ENCODE measurements around the gene RAB36. TPM values are rescaled to one million over a fixed set of nuclear protein-coding genes. Genes with fewer than 3 reads are reported as not detected.

RAB36 gene
- total RNA-seq, 1 donor: 4.6 TPM

DNA sequence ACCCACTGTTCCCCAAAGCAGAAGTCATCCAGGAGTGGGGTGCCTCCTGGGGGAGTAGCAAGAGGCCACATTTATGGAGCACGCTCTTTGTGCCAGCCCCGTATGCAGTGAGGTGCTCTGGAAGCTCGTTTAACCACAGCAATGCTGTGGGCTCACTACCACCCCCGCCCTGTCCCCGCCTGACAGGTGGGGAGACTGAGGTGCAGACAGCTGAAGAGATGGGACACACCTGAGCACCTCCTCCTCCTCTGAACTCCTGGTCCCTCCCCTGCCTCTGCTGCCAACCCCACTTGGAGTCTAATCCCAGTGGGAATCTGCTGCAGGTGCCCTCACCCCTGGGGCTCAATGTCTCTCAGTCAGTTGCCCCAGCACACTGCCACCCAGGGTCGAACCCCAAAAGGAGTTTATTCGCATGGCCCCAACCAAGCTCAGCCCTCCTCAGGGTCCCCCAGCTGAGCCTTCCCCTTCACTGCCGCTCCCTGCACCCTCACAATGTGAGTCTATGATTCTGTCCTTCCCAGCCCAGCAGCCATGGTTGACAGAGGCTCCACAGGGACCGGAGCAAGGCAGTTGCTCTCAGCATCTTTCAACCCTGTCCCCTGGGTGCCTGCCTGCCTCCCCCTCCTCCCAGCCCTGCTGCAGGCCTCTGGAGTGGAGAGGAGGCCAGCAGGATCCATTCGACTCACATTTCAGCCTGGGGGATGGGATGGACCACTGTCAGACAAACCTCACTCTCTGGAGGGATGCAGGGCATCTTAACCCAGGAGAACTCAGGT is 21.8 kb downstream of the RAB36 start:
- TF ChIP-seq, protein P1, sequence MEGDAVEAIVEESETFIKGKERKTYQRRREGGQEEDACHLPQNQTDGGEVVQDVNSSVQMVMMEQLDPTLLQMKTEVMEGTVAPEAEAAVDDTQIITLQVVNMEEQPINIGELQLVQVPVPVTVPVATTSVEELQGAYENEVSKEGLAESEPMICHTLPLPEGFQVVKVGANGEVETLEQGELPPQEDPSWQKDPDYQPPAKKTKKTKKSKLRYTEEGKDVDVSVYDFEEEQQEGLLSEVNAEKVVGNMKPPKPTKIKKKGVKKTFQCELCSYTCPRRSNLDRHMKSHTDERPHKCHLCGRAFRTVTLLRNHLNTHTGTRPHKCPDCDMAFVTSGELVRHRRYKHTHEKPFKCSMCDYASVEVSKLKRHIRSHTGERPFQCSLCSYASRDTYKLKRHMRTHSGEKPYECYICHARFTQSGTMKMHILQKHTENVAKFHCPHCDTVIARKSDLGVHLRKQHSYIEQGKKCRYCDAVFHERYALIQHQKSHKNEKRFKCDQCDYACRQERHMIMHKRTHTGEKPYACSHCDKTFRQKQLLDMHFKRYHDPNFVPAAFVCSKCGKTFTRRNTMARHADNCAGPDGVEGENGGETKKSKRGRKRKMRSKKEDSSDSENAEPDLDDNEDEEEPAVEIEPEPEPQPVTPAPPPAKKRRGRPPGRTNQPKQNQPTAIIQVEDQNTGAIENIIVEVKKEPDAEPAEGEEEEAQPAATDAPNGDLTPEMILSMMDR (IDR thresholded peaks at IDR 0.05; ENCODE audit: insufficient read depth, low read length): no peak
- H3K4me3 ChIP-seq (ENCODE audit: low read depth, low read length): no peak overlapping the region

DNA sequence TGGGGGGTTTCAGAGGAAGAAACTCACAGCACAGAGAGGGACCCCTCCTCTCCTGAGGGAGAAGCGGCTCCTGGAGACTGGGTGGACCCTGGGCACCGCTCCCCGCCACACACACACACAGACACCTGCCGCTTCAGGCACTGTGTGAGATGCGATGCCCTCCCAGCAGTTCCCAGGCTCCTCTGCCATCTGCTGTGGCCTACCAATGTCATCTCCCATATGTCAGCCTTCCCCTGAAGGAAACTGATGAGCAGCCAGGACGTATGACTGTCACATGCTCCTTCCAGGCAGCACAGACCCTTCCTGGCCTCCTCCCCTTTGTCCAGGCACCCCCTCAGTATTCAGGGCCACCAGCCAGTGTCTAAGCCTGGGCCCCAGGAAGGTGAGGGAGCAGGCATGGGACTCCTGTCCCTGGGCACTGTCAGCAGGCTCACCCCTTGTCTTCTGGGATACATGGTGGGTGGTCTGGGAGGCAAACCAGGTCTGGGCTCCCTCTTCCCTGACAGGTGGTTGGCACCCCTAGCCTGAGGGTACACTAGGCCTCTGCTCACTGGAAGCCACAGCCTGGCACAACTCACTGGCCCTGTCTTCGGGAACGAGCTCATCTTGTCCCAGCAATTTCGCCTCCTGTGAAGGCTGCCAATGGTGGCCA is 23.2 kb downstream of the RAB36 start:
- no peak overlapping the region for H3K4me3 ChIP-seq (ENCODE audit: low read depth, low read length)
- no peak for DNase-seq (ENCODE audit: low read depth)
- TF ChIP-seq, protein P1 (IDR thresholded peaks at IDR 0.05; ENCODE audit: insufficient read depth, low read length): no peak

More for the DNA sequence above, 21.8 kb downstream of the RAB36 start:
- DNase-seq (ENCODE audit: low read depth): no peak

DNA sequence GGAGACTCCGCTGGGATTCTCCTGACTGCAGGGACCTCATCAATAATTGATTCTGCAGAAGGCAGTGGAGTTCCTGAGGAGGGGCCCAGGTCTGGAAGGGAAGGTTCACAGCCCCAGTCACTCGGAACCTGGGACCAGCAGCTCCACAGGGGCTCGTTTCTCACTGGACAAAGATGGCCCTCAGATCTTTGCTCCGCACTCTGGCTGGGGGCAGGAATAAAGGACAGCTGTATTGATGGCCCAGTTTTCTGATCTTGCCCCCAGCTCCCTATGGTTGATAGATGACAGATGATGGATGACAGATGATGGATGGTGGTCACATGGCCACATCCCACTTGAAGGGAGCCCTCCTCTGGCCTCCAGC is 23.7 kb downstream of the RAB36 start:
- no peak for DNase-seq (ENCODE audit: low read depth)
- H3K4me3 ChIP-seq (ENCODE audit: low read depth, low read length): no peak overlapping the region
- TF ChIP-seq, protein P1 (IDR thresholded peaks at IDR 0.05; ENCODE audit: insufficient read depth, low read length): no peak

DNA sequence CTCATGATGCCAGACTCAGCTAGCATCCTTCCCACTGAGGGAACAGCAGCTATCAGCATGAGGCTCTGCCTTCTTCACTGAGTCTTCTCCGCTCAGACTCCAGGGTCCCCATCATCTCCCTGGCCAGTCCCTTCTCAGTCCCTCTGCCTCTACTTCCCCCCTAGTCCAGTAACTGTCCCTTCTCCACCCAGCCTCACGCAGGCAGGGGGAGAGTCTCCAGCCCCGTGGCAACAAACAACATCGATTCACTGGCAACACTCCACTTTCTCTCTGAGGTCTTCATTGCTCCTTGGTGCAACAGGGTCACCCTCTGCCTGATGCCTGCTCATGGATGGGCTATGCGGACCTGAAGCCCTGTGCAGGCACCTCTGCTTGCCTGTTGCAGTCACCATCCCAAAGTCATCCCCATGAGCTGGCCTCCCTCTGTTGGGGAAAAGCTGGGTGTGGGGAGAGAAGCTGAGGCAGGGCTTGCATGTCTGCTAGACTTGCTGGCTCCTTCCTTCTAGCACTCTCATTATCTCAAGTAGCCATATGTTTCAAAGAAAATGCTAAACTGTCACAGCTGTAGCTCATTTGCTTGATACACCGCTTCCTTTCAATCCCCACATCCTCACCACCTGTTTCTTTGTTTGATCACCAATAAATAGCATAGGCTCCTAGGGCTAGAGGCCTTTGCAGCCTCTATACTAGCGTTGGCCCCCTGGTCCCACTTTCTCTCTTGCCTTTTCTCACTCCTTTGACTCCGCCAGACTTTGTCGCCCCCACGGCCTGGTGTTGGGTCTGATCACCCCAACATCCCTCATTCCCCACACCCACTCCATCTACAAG is 30.8 kb downstream of the RAB36 start:
- DNase-seq (ENCODE audit: low read depth): no peak
- no peak overlapping the region for H3K4me3 ChIP-seq (ENCODE audit: low read depth, low read length)
- TF ChIP-seq, protein P1 (IDR thresholded peaks at IDR 0.05; ENCODE audit: insufficient read depth, low read length): no peak

DNA sequence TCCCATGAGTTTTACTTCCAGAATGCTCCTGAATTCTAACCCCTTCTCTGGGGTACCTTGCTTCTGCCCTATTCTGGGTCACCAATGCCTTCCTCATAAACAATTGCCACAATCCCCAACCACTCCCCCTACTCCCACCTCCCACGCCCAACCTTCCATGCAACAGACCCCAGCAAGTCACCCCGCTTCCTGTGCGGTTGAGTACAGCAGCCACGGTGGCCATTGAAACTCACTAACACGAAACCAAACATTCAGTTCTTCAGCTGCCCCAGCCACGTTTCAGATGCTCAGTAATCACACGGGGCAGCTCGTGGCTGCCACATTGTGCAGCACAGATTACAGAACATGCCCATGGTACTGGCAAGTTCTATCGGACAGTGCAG is 31.4 kb downstream of the RAB36 start:
- no peak for DNase-seq (ENCODE audit: low read depth)
- TF ChIP-seq, protein P1 (IDR thresholded peaks at IDR 0.05; ENCODE audit: insufficient read depth, low read length): no peak
- H3K4me3 ChIP-seq (ENCODE audit: low read depth, low read length): no peak overlapping the region

DNA sequence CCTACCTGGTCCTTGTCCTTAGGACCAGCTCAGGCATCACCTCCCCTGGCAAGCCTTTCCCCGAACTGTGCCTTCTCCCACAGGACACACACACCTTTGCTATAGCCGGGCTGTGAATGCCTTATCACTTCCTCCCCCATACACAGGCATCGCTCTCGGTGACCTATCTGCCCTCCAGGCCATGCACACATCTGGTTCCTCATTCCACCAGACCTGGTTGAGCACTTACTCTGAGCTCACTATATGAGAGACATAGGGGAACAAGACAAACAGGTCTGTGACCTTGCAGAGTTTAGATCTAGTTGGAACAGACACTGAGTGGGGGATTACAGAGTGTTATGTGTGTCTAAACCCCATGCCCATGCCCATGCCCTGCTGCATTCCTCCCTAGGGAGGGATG is 31.9 kb downstream of the RAB36 start:
- TF ChIP-seq, protein P1 (IDR thresholded peaks at IDR 0.05; ENCODE audit: insufficient read depth, low read length): no peak
- no peak overlapping the region for H3K4me3 ChIP-seq (ENCODE audit: low read depth, low read length)
- DNase-seq (ENCODE audit: low read depth): no peak

Measured in fibroblast of the aortic adventitia (primary cell).